ENCODE data around the gene TEX22. TPM values are rescaled to one million over a fixed set of nuclear protein-coding genes. Genes with fewer than 3 reads are reported as not detected.

Gene TEX22
- total and polyA plus RNA-seq, 2 experiments from 2014 or later = 0.21 TPM

DNA sequence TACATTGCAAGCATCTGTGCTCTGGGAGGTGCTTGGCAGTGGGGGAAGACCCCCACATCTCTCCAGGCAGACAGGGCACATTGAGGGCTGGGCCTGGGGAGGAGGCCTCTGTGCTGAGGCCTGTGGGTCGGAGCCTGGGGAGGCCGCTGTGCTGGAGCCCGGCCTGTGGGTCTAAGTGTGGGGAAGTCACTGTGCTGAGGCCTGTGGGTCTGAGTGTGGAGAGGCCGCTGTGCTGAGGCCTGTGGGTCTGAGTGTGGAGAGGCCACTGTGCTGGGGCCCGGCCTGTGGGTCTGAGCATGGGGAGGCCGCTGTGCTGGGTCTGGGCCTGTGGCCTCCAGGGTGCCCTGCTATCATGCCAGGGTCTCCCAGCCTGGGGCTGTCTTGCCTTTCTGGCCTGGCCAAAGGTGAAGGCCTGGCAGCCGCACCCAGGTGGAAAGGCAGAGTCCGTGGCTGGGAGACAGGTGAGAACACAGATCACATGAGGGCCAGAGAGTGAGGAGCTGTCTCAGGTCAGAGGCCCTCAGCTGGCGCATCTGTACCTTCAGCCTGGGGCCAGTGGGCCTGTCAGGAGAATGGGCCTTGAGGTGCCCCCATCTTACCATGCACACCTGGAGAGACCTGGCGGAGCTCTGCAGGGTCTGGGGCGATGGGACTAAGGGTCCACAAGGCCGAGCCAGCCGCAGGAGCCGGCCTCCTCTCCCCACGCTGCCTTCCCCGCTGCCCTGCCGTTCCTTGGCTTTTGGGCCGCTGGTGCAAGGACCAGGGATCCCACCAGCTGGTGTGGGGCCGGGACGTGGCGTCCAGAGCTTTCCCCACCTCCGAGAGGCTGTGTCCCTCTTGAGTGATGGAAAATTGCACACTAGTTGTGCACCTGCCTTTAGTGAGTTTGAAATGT is 57.7 kb downstream of the TEX22 start:
- ATAC-seq = no peak
- Mint-ChIP-seq H3K27me3 (ENCODE audit: insufficient read depth, low read depth, poor library complexity) (peaks cover 6% of the 10 kb centered on the region), H3K4me1 (no peaks in the 10 kb centered on the region), H3K9me3 (no peaks in the 10 kb centered on the region), H3K27ac (no peak overlapping the region), H3K36me3 (ENCODE audit: low read depth) (peaks cover 44% of the 10 kb centered on the region), H3K4me3 (no peak overlapping the region)
- H3K27me3 ChIP-seq (ENCODE audit: insufficient read depth) = no peaks in the 10 kb centered on the region
- no peak overlapping the region for H2AFZ ChIP-seq
- H3K36me3 ChIP-seq (ENCODE audit: insufficient read depth) = peaks cover 4% of the 10 kb centered on the region; the same call in 1 of the 2 replicates
- no peaks in the 10 kb centered on the region for H3K9me2 ChIP-seq (ENCODE audit: insufficient read depth)
- H3K27ac ChIP-seq (ENCODE audit: low read depth) = no peak overlapping the region
- no peaks in the 10 kb centered on the region for H3K79me2 ChIP-seq (replicated peaks; ENCODE audit: insufficient read depth)
- H3F3A ChIP-seq (replicated peaks; ENCODE audit: low read depth) = 0 out of 2 replicates have a peak, but pooled peaks cover 10% of the 10 kb centered on the region
- peaks cover 14% of the 10 kb centered on the region; the same call in 1 of the 2 replicates for H4K20me1 ChIP-seq (replicated peaks; ENCODE audit: insufficient read depth)
- no peak overlapping the region for H3K4me3 ChIP-seq
- H3K4me2 ChIP-seq = no peak overlapping the region
- no peak for DNase-seq (ENCODE audit: low spot score)
- no peaks in the 10 kb centered on the region for H3K4me1 ChIP-seq (ENCODE audit: insufficient read depth)
- TF ChIP-seq EZH2phosphoT487 (IDR thresholded peaks at IDR 0.05; ENCODE audit: unreplicated experiment) (no peak), JUNB (IDR thresholded peaks at IDR 0.05; ENCODE audit: unreplicated experiment) (no peak), NANOG (IDR thresholded peaks at IDR 0.05; ENCODE audit: borderline replicate concordance) (no peak), POLR2AphosphoS5 (IDR thresholded peaks at IDR 0.05; ENCODE audit: low read depth) (no peak; the same call in 1 of the 2 replicates), STAT1 (IDR thresholded peaks at IDR 0.05; ENCODE audit: unreplicated experiment) (no peak), CREB1 (CRISPR knock-in tag; IDR thresholded peaks at IDR 0.05; ENCODE audit: low read depth) (no peak), ZNF114 (CRISPR knock-in tag; IDR thresholded peaks at IDR 0.05) (no peak), EZH2 (IDR thresholded peaks at IDR 0.05; ENCODE audit: low read depth, unreplicated experiment) (no peak), ZNF331 (CRISPR knock-in tag; IDR thresholded peaks at IDR 0.05; ENCODE audit: low read depth) (no peak)
- TF ChIP-seq, protein P1, sequence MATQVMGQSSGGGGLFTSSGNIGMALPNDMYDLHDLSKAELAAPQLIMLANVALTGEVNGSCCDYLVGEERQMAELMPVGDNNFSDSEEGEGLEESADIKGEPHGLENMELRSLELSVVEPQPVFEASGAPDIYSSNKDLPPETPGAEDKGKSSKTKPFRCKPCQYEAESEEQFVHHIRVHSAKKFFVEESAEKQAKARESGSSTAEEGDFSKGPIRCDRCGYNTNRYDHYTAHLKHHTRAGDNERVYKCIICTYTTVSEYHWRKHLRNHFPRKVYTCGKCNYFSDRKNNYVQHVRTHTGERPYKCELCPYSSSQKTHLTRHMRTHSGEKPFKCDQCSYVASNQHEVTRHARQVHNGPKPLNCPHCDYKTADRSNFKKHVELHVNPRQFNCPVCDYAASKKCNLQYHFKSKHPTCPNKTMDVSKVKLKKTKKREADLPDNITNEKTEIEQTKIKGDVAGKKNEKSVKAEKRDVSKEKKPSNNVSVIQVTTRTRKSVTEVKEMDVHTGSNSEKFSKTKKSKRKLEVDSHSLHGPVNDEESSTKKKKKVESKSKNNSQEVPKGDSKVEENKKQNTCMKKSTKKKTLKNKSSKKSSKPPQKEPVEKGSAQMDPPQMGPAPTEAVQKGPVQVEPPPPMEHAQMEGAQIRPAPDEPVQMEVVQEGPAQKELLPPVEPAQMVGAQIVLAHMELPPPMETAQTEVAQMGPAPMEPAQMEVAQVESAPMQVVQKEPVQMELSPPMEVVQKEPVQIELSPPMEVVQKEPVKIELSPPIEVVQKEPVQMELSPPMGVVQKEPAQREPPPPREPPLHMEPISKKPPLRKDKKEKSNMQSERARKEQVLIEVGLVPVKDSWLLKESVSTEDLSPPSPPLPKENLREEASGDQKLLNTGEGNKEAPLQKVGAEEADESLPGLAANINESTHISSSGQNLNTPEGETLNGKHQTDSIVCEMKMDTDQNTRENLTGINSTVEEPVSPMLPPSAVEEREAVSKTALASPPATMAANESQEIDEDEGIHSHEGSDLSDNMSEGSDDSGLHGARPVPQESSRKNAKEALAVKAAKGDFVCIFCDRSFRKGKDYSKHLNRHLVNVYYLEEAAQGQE (IDR thresholded peaks at IDR 0.05; ENCODE audit: unreplicated experiment) = no peak
- TF ChIP-seq, protein P2, sequence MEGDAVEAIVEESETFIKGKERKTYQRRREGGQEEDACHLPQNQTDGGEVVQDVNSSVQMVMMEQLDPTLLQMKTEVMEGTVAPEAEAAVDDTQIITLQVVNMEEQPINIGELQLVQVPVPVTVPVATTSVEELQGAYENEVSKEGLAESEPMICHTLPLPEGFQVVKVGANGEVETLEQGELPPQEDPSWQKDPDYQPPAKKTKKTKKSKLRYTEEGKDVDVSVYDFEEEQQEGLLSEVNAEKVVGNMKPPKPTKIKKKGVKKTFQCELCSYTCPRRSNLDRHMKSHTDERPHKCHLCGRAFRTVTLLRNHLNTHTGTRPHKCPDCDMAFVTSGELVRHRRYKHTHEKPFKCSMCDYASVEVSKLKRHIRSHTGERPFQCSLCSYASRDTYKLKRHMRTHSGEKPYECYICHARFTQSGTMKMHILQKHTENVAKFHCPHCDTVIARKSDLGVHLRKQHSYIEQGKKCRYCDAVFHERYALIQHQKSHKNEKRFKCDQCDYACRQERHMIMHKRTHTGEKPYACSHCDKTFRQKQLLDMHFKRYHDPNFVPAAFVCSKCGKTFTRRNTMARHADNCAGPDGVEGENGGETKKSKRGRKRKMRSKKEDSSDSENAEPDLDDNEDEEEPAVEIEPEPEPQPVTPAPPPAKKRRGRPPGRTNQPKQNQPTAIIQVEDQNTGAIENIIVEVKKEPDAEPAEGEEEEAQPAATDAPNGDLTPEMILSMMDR (conservative IDR thresholded peaks at IDR 0.05; ENCODE audit: low read depth in 2 of 2) = no peak
- TF ChIP-seq, protein P3, sequence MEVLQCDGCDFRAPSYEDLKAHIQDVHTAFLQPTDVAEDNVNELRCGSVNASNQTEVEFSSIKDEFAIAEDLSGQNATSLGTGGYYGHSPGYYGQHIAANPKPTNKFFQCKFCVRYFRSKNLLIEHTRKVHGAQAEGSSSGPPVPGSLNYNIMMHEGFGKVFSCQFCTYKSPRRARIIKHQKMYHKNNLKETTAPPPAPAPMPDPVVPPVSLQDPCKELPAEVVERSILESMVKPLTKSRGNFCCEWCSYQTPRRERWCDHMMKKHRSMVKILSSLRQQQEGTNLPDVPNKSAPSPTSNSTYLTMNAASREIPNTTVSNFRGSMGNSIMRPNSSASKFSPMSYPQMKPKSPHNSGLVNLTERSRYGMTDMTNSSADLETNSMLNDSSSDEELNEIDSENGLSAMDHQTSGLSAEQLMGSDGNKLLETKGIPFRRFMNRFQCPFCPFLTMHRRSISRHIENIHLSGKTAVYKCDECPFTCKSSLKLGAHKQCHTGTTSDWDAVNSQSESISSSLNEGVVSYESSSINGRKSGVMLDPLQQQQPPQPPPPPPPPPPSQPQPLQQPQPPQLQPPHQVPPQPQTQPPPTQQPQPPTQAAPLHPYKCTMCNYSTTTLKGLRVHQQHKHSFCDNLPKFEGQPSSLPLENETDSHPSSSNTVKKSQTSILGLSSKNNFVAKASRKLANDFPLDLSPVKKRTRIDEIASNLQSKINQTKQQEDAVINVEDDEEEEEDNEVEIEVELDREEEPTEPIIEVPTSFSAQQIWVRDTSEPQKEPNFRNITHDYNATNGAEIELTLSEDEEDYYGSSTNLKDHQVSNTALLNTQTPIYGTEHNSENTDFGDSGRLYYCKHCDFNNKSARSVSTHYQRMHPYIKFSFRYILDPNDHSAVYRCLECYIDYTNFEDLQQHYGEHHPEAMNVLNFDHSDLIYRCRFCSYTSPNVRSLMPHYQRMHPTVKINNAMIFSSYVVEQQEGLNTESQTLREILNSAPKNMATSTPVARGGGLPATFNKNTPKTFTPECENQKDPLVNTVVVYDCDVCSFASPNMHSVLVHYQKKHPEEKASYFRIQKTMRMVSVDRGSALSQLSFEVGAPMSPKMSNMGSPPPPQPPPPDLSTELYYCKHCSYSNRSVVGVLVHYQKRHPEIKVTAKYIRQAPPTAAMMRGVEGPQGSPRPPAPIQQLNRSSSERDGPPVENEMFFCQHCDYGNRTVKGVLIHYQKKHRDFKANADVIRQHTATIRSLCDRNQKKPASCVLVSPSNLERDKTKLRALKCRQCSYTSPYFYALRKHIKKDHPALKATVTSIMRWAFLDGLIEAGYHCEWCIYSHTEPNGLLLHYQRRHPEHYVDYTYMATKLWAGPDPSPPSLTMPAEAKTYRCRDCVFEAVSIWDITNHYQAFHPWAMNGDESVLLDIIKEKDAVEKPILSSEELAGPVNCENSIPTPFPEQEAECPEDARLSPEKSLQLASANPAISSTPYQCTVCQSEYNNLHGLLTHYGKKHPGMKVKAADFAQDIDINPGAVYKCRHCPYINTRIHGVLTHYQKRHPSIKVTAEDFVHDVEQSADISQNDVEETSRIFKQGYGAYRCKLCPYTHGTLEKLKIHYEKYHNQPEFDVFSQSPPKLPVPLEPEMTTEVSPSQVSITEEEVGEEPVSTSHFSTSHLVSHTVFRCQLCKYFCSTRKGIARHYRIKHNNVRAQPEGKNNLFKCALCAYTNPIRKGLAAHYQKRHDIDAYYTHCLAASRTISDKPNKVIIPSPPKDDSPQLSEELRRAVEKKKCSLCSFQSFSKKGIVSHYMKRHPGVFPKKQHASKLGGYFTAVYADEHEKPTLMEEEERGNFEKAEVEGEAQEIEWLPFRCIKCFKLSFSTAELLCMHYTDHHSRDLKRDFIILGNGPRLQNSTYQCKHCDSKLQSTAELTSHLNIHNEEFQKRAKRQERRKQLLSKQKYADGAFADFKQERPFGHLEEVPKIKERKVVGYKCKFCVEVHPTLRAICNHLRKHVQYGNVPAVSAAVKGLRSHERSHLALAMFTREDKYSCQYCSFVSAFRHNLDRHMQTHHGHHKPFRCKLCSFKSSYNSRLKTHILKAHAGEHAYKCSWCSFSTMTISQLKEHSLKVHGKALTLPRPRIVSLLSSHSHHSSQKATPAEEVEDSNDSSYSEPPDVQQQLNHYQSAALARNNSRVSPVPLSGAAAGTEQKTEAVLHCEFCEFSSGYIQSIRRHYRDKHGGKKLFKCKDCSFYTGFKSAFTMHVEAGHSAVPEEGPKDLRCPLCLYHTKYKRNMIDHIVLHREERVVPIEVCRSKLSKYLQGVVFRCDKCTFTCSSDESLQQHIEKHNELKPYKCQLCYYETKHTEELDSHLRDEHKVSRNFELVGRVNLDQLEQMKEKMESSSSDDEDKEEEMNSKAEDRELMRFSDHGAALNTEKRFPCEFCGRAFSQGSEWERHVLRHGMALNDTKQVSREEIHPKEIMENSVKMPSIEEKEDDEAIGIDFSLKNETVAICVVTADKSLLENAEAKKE (CRISPR knock-in tag; IDR thresholded peaks at IDR 0.05) = no peak
- TF ChIP-seq, protein P4, sequence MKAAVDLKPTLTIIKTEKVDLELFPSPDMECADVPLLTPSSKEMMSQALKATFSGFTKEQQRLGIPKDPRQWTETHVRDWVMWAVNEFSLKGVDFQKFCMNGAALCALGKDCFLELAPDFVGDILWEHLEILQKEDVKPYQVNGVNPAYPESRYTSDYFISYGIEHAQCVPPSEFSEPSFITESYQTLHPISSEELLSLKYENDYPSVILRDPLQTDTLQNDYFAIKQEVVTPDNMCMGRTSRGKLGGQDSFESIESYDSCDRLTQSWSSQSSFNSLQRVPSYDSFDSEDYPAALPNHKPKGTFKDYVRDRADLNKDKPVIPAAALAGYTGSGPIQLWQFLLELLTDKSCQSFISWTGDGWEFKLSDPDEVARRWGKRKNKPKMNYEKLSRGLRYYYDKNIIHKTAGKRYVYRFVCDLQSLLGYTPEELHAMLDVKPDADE (IDR thresholded peaks at IDR 0.05) = no peak
